H9 (cell line): ENCODE results near the gene TSC22D1. TPM values are rescaled to one million over a fixed set of nuclear protein-coding genes. Genes with fewer than 3 reads are reported as not detected.
"Not testable (repeated sequence)": the region's sequence is repeated elsewhere in the genome, so short reads cannot be mapped to it uniquely, and the experiment has no call there.

Source experiments
- DNase-seq: peaks from one replicate; pipeline ENCODE4 v3.0.0-alpha.2; 2017
- H2AFZ ChIP-seq: one replicate; pipeline ENCODE4 v1.6.1; 2013; ENCODE audit warnings: mild to moderate bottlenecking, low read length, control low read depth, moderate library complexity
- H2AK5ac ChIP-seq: 2 replicates; pipeline ENCODE4 v1.6.1; 2013; ENCODE audit warnings: low read length, control low read depth, mixed read lengths; ENCODE audit not compliant: insufficient read length
- H2BK120ac ChIP-seq: one replicate; pipeline ENCODE4 v1.6.1; 2013; ENCODE audit warnings: low read depth, mild to moderate bottlenecking, low read length, control low read depth, inconsistent platforms; ENCODE audit not compliant: poor library complexity, severe bottlenecking
- H2BK12ac ChIP-seq: 2 replicates; pipeline ENCODE4 v1.6.1; 2013; ENCODE audit warnings: low read length, control low read depth, mixed read lengths, low read depth; ENCODE audit not compliant: insufficient read length
- H2BK15ac ChIP-seq: 2 replicates; pipeline ENCODE4 v1.6.1; 2013; ENCODE audit warnings: low read depth, low read length, control low read depth
- H2BK20ac ChIP-seq: one replicate; pipeline ENCODE4 v1.6.1; 2013; ENCODE audit warnings: low read depth, mild to moderate bottlenecking, low read length, control low read depth, inconsistent platforms; ENCODE audit not compliant: poor library complexity, severe bottlenecking
- H2BK5ac ChIP-seq: 2 replicates; pipeline ENCODE4 v1.6.1; 2013; ENCODE audit warnings: low read length, control low read depth, mixed read lengths; ENCODE audit not compliant: insufficient read length
- H3K14ac ChIP-seq: 2 replicates; pipeline ENCODE4 v1.6.1; 2013; ENCODE audit warnings: low read length, control low read depth; ENCODE audit not compliant: insufficient read depth
- H3K18ac ChIP-seq: 2 replicates; pipeline ENCODE4 v1.6.1; 2013; ENCODE audit warnings: low read depth, mild to moderate bottlenecking, mixed read lengths, low read length, control low read depth; ENCODE audit not compliant: insufficient read length
- H3K23ac ChIP-seq: 2 replicates; pipeline ENCODE4 v1.6.1; 2013; ENCODE audit warnings: low read length, control low read depth, mixed read lengths, low read depth; ENCODE audit not compliant: insufficient read length
- H3K23me2 ChIP-seq: 2 replicates; pipeline ENCODE4 v1.6.1; 2013; ENCODE audit warnings: low read depth, mild to moderate bottlenecking, mixed read lengths, low read length, control low read depth; ENCODE audit not compliant: insufficient read length, poor library complexity, severe bottlenecking
- H3K27ac ChIP-seq: 2 replicates; pipeline ENCODE4 v1.5.1; 2013; ENCODE audit warnings: low read length, control low read depth, mixed read lengths, low read depth; ENCODE audit not compliant: insufficient read length
- H3K27me3 ChIP-seq: 2 replicates; pipeline ENCODE4 v1.6.1; 2013; ENCODE audit warnings: low read length, control low read depth, inconsistent platforms; ENCODE audit not compliant: insufficient read depth
- H3K4ac ChIP-seq: 2 replicates; pipeline ENCODE4 v1.6.1; 2013; ENCODE audit warnings: low read depth, mild to moderate bottlenecking, control low read depth, inconsistent platforms, low read length, moderate library complexity
- H3K4me1 ChIP-seq: 2 replicates; pipeline ENCODE4 v1.6.1; 2013; ENCODE audit warnings: low read length, control low read depth, inconsistent platforms; ENCODE audit not compliant: insufficient read depth
- H3K4me2 ChIP-seq: 2 replicates; pipeline ENCODE4 v1.6.1; 2013; ENCODE audit warnings: low read length, control low read depth, mixed read lengths; ENCODE audit not compliant: insufficient read length, insufficient read depth
- H3K56ac ChIP-seq: 2 replicates; pipeline ENCODE4 v1.6.1; 2013; ENCODE audit warnings: low read depth, mild to moderate bottlenecking, mixed read lengths, low read length, control low read depth; ENCODE audit not compliant: insufficient read length
- H3K79me1 ChIP-seq: 2 replicates; pipeline ENCODE4 v1.6.1; 2013; ENCODE audit warnings: low read depth, mild to moderate bottlenecking, moderate library complexity, low read length, control low read depth, inconsistent platforms; ENCODE audit not compliant: insufficient read depth, poor library complexity, severe bottlenecking
- H3K79me2 ChIP-seq: 2 replicates; pipeline ENCODE4 v1.6.1; 2013; ENCODE audit warnings: low read length, control low read depth, inconsistent platforms; ENCODE audit not compliant: insufficient read depth
- H3K9ac ChIP-seq: 2 replicates; pipeline ENCODE4 v1.6.1; 2013; ENCODE audit warnings: low read length, control low read depth, mixed read lengths; ENCODE audit not compliant: insufficient read length; ENCODE audit errors: extremely low read depth
- H3K9me3 ChIP-seq: one replicate; pipeline ENCODE4 v1.6.1; 2013; ENCODE audit warnings: low read depth, low read length, inconsistent platforms; ENCODE audit not compliant: control insufficient read depth
- H3T11ph ChIP-seq: one replicate; pipeline ENCODE4 v1.6.1; 2013; ENCODE audit warnings: mild to moderate bottlenecking, low read length, control low read depth, inconsistent platforms
- H4K20me1 ChIP-seq: one replicate; pipeline ENCODE4 v1.6.1; 2013; ENCODE audit not compliant: control insufficient read depth, insufficient read length, insufficient read depth
- H4K5ac ChIP-seq: 2 replicates; pipeline ENCODE4 v1.6.1; 2013; ENCODE audit warnings: low read depth, mild to moderate bottlenecking, mixed read lengths, low read length, control low read depth; ENCODE audit not compliant: insufficient read length
- H4K8ac ChIP-seq: replicated peaks from 2 replicates; pipeline ENCODE4 v1.6.1; 2013; ENCODE audit warnings: low read length, control low read depth, mixed read lengths, low read depth; ENCODE audit not compliant: insufficient read length
- H4K91ac ChIP-seq: 2 replicates; pipeline ENCODE4 v1.6.1; 2013; ENCODE audit warnings: low read depth, mild to moderate bottlenecking, moderate library complexity, mixed read lengths, low read length, control low read depth; ENCODE audit not compliant: insufficient read length
- H3K27ac Mint-ChIP-seq, 3 experiments: 2 replicates in 2 of 3; 3 replicates in 1 of 3; pipeline ENCODE4 v1.8.0; 2020 to 2021; ENCODE audit warnings: mixed read lengths in 3 of 3, mild to moderate bottlenecking in 1 of 3, moderate library complexity in 1 of 3
- H3K27me3 Mint-ChIP-seq: 2 replicates; pipeline ENCODE4 v1.8.0; 2021; ENCODE audit warnings: low read depth, mild to moderate bottlenecking, moderate library complexity, mixed read lengths
- H3K36me3 Mint-ChIP-seq, 3 experiments: 2 replicates in 2 of 3; 3 replicates in 1 of 3; pipeline ENCODE4 v1.8.0; 2020 to 2021; ENCODE audit warnings: low read depth in 3 of 3, mixed read lengths in 3 of 3; ENCODE audit not compliant: insufficient read depth in 1 of 3
- H3K4me1 Mint-ChIP-seq, 2 experiments: 2 replicates each; pipeline ENCODE4 v1.8.0; 2020; ENCODE audit warnings: mixed read lengths in 2 of 2
- H3K4me3 Mint-ChIP-seq, 2 experiments: 2 replicates in 1 of 2; 3 replicates in 1 of 2; pipeline ENCODE4 v1.8.0; 2020 to 2021; ENCODE audit warnings: mild to moderate bottlenecking in 2 of 2, mixed read lengths in 2 of 2, moderate library complexity in 1 of 2
- H3K9me3 Mint-ChIP-seq, 2 experiments: 2 replicates in 1 of 2; 3 replicates in 1 of 2; pipeline ENCODE4 v1.8.0; 2020; ENCODE audit warnings: mild to moderate bottlenecking in 2 of 2, mixed read lengths in 2 of 2, moderate library complexity in 1 of 2
- CTCF ChIP-seq: fragments of 200-600 bp; sonication (generic); conservative IDR thresholded peaks from 3 replicates; pipeline ENCODE4 v1.8.0; 2021; ENCODE audit warnings: antibody characterized with exemption, mild to moderate bottlenecking
- WGBS: extraction: QIAGEN DNeasy Blood & Tissue Kit; methylation state at CpG from one replicate; pipeline ENCODE4 v1.1.7; 2013; ENCODE audit warnings: missing lambda C conversion rate, low lambda C conversion rate, mixed read lengths; ENCODE audit not compliant: insufficient read length; ENCODE audit errors: extremely low coverage; 5-methylcytosine and 5-hydroxymethylcytosine counted together
- total RNA-seq: library from RNA; stranded (reverse); gene quantifications from 2 replicates; pipeline ENCODE4 v1.2.1, GENCODE V29; 2021

The TSC22D1 gene
- total RNA-seq, 1 experiment from 2014 or later = 76.7 TPM

GRCh38 chr13:44601586-44601985 is 25.5 kb upstream of the TSC22D1 start:
- Histone ChIP-seq H2AK5ac (no peak overlapping the region), H3K79me2 (no peaks in the 10 kb centered on the region), H3K4me2 (no peak overlapping the region), H4K8ac (no peak overlapping the region), H3K4me1 (no peaks in the 10 kb centered on the region), H2BK120ac (no peak overlapping the region), H2BK15ac (no peak overlapping the region), H4K20me1 (no peaks in the 10 kb centered on the region), H2BK20ac (no peak overlapping the region), H2AFZ (no peak overlapping the region), H3K79me1 (no peaks in the 10 kb centered on the region), H3K23ac (no peak overlapping the region), H3K27ac (no peak overlapping the region), H4K91ac (no peak overlapping the region), H3K56ac (no peak overlapping the region), H3K9ac (no peak overlapping the region), H3K9me3 (no peaks in the 10 kb centered on the region), H3K23me2 (no peaks in the 10 kb centered on the region), H3T11ph (no peak overlapping the region), H4K5ac (no peak overlapping the region), H3K4ac (no peak overlapping the region), H2BK12ac (no peak overlapping the region), H3K18ac (no peak overlapping the region), H2BK5ac (no peak overlapping the region), H3K14ac (no peak overlapping the region), H3K27me3 (no peaks in the 10 kb centered on the region)
- WGBS = no CpG with 5 or more reads among the region's 2 CpGs
- Mint-ChIP-seq H3K27ac (no peak overlapping the region), H3K4me1 (no peaks in the 10 kb centered on the region), H3K36me3 (no peaks in the 10 kb centered on the region), H3K4me3 (no peak overlapping the region), H3K9me3 (peaks cover 0 to 8% of the 10 kb centered on the region in 2 experiments; a peak in 1 of 5 replicates), H3K27me3 (no peaks in the 10 kb centered on the region)
- TF ChIP-seq CTCF = no peak
- DNase-seq = no peak

DNA sequence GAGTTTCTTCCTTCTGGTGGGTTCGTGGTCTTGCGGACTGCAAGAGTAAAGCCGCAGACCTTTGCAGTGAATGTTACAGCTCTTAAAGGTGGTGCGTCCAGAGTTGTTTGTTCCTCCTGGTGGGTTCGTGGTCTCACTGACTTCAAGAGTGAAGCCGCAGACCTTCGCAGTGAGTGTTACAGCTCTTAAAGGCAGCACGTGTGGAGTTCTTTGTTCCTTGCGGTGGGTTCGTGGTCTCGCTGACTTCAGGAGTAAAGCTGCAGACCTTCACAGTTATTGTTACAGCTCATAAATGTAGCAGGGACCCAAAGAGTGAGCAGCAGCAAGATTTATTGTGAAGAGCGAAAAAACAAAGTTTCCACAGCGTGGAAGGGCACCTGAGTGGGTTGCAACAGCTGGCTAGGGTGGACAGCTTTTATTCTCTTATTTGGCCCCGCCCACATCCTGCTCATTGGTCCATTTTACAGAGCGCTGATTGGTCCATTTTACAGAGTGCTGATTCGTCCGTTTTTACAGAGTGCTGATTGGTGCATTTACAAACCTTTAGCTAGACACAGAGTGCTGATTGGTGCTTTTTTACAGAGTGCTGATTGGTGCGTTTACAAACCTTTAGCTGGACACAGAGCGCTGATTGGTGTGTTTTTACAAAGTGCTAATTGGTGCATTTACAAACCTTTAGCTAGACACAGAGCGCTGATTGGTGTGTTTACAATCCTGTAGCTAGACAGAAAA is 17.9 kb upstream of the TSC22D1 start:
- not testable (repeated sequence) for H3T11ph ChIP-seq, H3K4me3 Mint-ChIP-seq, H3K14ac ChIP-seq, H4K8ac ChIP-seq, H3K27ac ChIP-seq, H2BK15ac ChIP-seq, H4K5ac ChIP-seq, H3K79me1 ChIP-seq, H2BK12ac ChIP-seq, H3K79me2 ChIP-seq, DNase-seq, H4K91ac ChIP-seq, H3K27me3 ChIP-seq, H3K27me3 Mint-ChIP-seq, H2BK5ac ChIP-seq, H3K4me2 ChIP-seq, H3K4ac ChIP-seq, H2BK20ac ChIP-seq, H3K4me1 Mint-ChIP-seq, H3K9ac ChIP-seq, H4K20me1 ChIP-seq, H3K56ac ChIP-seq, H3K4me1 ChIP-seq, H2BK120ac ChIP-seq, H3K23ac ChIP-seq, H3K23me2 ChIP-seq, H2AK5ac ChIP-seq, H3K18ac ChIP-seq, H3K9me3 ChIP-seq, H2AFZ ChIP-seq
- H3K27ac Mint-ChIP-seq = peak overlapping the region in 1 of 3 experiments; percentile 67; a peak in 1 of 7 replicates
- H3K36me3 Mint-ChIP-seq = peaks cover 6 to 15% (median 11%) of the 10 kb centered on the region in 3 experiments
- no CpG with 5 or more reads among the region's 20 CpGs for WGBS
- peaks cover 11 to 20% of the 10 kb centered on the region in 2 experiments for H3K9me3 Mint-ChIP-seq
